MM.1S (cell line): Measurements from ENCODE around the gene ANAPC5.

Experiments
- DNase-seq: peaks from one replicate; pipeline ENCODE4 v3.0.0-alpha.2; 2015
- H2AFZ ChIP-seq: fragments of 300-600 bp; sonication (generic); 2 replicates; pipeline ENCODE4 v1.6.0; 2016; ENCODE audit warnings: antibody characterized with exemption, low read length
- H3F3A ChIP-seq: fragments of 300-600 bp; sonication (generic); 2 replicates; pipeline ENCODE4 v1.6.1; 2016; ENCODE audit warnings: mild to moderate bottlenecking, antibody characterized with exemption, low read length, moderate library complexity, mixed read lengths; ENCODE audit not compliant: insufficient read depth
- H3K27ac ChIP-seq: fragments of 300-600 bp; sonication (generic); 2 replicates; pipeline ENCODE4 v1.5.1; 2016; ENCODE audit warnings: mild to moderate bottlenecking, low read length
- H3K27me3 ChIP-seq: fragments of 300-600 bp; sonication (generic); replicated peaks from 2 replicates; pipeline ENCODE4 v1.6.0; 2016; ENCODE audit warnings: low read length; ENCODE audit not compliant: insufficient read depth
- H3K36me3 ChIP-seq: fragments of 300-600 bp; sonication (generic); replicated peaks from 2 replicates; pipeline ENCODE4 v1.6.1; 2016; ENCODE audit warnings: mild to moderate bottlenecking, low read length, mixed read lengths; ENCODE audit not compliant: insufficient read depth
- H3K4me1 ChIP-seq: fragments of 300-600 bp; sonication (generic); 2 replicates; pipeline ENCODE4 v1.6.1; 2016; ENCODE audit warnings: low read length, mixed read lengths
- H3K4me2 ChIP-seq: fragments of 300-600 bp; sonication (generic); 2 replicates; pipeline ENCODE4 v1.6.0; 2016; ENCODE audit warnings: low read depth, low read length
- H3K4me3 ChIP-seq: fragments of 300-600 bp; sonication (generic); 2 replicates; pipeline ENCODE4 v1.5.1; 2016; ENCODE audit warnings: low read length, mixed read lengths
- H3K79me2 ChIP-seq: fragments of 300-600 bp; sonication (generic); 2 replicates; pipeline ENCODE4 v1.6.1; 2016; ENCODE audit warnings: mixed run types, low read length, mixed read lengths
- H3K9ac ChIP-seq: fragments of 300-600 bp; sonication (generic); 2 replicates; pipeline ENCODE4 v1.6.1; 2016; ENCODE audit warnings: low read length, mixed read lengths
- H3K9me2 ChIP-seq: fragments of 300-600 bp; sonication (generic); replicated peaks from 2 replicates; pipeline ENCODE4 v1.6.1; 2016; ENCODE audit warnings: mild to moderate bottlenecking, low read length, mixed read lengths; ENCODE audit not compliant: insufficient read depth
- H3K9me3 ChIP-seq: fragments of 300-600 bp; sonication (generic); replicated peaks from 2 replicates; pipeline ENCODE4 v1.6.1; 2016; ENCODE audit warnings: mild to moderate bottlenecking, low read length, mixed read lengths; ENCODE audit not compliant: insufficient read depth
- H4K20me1 ChIP-seq: fragments of 300-600 bp; sonication (generic); 2 replicates; pipeline ENCODE4 v1.6.1; 2016; ENCODE audit warnings: mild to moderate bottlenecking, low read length, moderate library complexity, mixed read lengths; ENCODE audit not compliant: insufficient read depth
- CTCF ChIP-seq: fragments of 300-600 bp; sonication (generic); IDR thresholded peaks from 2 replicates; pipeline ENCODE4 v1.5.1; 2016; ENCODE audit warnings: antibody characterized with exemption, low read length, mixed read lengths
- EZH2 ChIP-seq: fragments of 300-600 bp; sonication (generic); optimal IDR thresholded peaks from 2 replicates; pipeline ENCODE3; 2017; ENCODE audit warnings: low read depth, mild to moderate bottlenecking, antibody characterized with exemption, low read length, mixed read lengths
- EZH2phosphoT487 ChIP-seq: fragments of 300-600 bp; sonication (generic); IDR thresholded peaks from 2 replicates; pipeline ENCODE4 v1.6.1; 2018; ENCODE audit warnings: antibody characterized with exemption, low read length

Gene ANAPC5

DNA sequence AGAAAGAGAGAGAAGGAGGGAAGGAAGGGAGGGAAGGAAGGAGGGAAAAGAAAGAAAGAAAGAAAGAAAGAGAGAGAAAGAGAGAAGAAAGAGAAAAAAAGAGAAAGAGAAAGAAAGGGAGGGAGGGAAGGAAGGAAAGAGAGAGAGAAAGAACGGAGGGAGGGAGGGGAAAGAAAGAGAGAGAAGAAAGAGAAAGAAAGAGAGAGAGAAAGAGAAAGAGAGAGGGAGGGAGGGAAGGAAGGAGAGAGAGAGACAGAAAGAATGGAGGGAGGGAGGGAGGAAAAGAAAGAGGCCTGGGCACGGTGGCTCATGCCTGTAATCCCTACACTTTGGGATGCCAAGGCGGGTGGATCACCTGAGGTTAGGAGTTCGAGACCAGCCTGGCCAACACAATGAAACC, 5.1 kb upstream of the ANAPC5 start:
- no peak for TF ChIP-seq EZH2phosphoT487
- no peak for TF ChIP-seq EZH2
- no peak for TF ChIP-seq CTCF
- Histone ChIP-seq H2AFZ (no peak overlapping the region), H3K36me3 (no peaks in the 10 kb centered on the region), H4K20me1 (no peaks in the 10 kb centered on the region), H3K79me2 (no peaks in the 10 kb centered on the region), H3K4me3 (no peak overlapping the region), H3K27ac (no peak overlapping the region), H3K4me1 (no peaks in the 10 kb centered on the region), H3K9ac (no peak overlapping the region), H3K4me2 (no peak overlapping the region), H3K27me3 (no peaks in the 10 kb centered on the region), H3K9me2 (no peaks in the 10 kb centered on the region), H3F3A (no peaks in the 10 kb centered on the region), H3K9me3 (no peaks in the 10 kb centered on the region)
- no peak for DNase-seq

DNA sequence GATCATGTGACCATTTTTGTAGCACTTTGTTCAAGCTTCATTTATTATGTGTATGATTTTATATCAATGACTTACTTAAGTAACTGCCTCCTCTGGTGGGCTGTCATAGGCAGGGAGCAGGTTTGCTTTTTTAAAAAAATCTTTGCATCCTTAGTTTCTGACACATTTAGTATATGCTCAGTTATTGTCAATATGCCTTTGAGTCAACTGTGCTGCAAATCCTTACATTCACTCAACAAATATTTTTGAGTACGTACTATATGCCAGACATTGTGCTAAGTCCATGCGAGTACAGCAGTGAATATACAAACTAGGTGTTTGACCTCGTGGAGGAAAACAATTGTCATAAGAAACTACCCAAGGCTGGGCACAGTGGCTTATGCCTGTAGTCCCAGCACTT, 4.4 kb upstream of the ANAPC5 start:
- DNase-seq = no peak
- TF ChIP-seq EZH2 (no peak), CTCF (no peak), EZH2phosphoT487 (no peak)
- Histone ChIP-seq H3K9me2 (no peaks in the 10 kb centered on the region), H3K9ac (no peak overlapping the region), H3K27ac (no peak overlapping the region), H3K9me3 (no peaks in the 10 kb centered on the region), H3K4me1 (no peaks in the 10 kb centered on the region), H3F3A (peaks cover 3% of the 10 kb centered on the region; the same call in 1 of the 2 replicates), H3K36me3 (no peaks in the 10 kb centered on the region), H3K4me2 (no peak overlapping the region), H3K27me3 (no peaks in the 10 kb centered on the region), H3K4me3 (no peak overlapping the region), H3K79me2 (peaks cover 4% of the 10 kb centered on the region), H2AFZ (no peak overlapping the region), H4K20me1 (no peaks in the 10 kb centered on the region)

DNA sequence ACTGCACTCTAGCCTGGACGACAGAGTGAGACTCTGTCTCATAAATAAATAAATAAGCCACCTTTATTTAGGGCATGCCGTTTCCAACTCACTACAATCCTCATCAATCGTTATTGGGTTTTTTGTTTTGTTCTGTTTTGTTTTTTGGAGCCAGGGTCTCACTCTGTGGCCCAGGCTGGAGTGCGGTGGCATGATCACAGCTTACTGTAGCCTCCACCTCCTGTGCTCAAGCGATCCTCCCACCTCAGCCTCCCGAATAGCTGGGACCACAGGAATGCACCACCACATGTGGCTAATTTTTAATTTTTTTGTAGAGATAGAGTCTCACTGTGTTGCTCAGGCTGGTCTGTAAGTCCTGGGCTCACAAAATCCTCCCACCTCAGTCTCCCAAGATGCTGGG, 3.6 kb upstream of the ANAPC5 start:
- TF ChIP-seq EZH2 (no peak), EZH2phosphoT487 (no peak), CTCF (no peak)
- Histone ChIP-seq H2AFZ (no peak overlapping the region), H3K27ac (no peak overlapping the region), H3K9me2 (no peaks in the 10 kb centered on the region), H3K9me3 (no peaks in the 10 kb centered on the region), H3K4me1 (no peaks in the 10 kb centered on the region), H3K4me2 (no peak overlapping the region), H4K20me1 (no peaks in the 10 kb centered on the region), H3K36me3 (no peaks in the 10 kb centered on the region), H3K27me3 (no peaks in the 10 kb centered on the region), H3F3A (peaks cover 3% of the 10 kb centered on the region; the same call in 1 of the 2 replicates), H3K79me2 (peaks cover 13% of the 10 kb centered on the region), H3K4me3 (no peak overlapping the region), H3K9ac (no peak overlapping the region)
- DNase-seq = no peak
